Activated effector memory CD4-positive, alpha-beta T cell treated with Interleukin-2 at 50 U/mL for 16 hours (primary cell): ENCODE measurements around the gene GYS2.
"Not testable (repeated sequence)": the region's sequence is repeated elsewhere in the genome, so short reads cannot be mapped to it uniquely, and the experiment has no call there.

ENCODE experiments used
- DNase-seq: peaks from one replicate; pipeline ENCODE4 v3.0.0-alpha.2; 2020

The GYS2 gene

GRCh38 chr12:21600196-21600595 lies 4.5 kb downstream of the GYS2 start:
- DNase-seq: no peak

DNA sequence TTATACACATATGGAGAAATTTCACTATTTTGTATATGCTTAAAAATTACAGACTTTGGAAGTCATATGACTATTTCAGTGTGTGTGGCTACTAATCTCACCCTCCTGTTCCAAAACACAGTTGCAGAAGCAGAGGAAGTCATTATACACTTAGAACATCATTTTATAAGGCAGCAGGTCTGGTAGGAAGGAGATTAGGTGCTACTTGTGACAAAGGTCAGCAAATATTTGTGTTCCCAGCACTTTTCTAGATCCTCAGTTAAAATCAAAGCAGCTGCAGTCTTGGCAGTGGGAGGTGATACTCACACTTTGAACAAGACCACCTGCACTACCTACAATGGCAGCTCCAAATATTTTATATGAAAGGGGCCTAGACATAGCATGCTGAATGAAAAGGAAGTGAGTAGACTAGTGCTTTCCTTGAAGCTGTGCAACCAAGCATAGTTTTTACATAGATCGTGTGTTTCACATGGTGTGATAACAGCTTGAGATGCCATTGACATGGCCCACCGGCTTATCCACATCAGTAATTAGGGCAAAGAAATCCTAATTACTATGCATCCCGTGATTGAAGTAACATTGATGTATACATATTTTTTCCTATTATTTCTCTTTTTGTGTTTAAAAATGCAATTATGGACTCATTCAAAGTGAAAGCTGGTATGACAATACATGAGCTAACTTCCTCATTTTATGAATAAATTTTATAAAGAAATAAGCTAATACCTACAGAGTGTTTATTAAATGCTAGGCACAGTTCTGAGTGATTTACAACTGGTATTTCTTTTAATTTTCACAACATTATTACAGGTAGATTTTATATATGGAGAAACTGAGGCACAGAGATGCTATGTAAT lies 5.3 kb downstream of the GYS2 start:
- DNase-seq: no peak

DNA sequence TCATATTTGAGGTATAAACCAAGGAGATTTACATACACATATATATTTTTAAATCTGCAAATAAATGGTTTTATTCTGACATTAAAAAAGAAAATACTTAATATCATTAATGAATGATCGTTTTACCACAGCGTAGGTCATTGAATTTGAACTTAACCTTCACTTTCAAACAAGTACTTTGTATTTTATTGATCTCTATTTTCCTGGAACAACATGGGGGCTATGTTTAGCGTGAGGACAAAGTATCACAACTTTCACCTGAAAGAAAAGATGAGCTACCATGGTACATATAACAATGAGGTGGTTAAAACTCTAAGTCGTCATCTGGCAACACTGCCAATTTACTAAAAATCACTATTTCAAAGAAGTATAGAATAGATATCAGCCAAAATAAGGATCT lies 6.0 kb downstream of the GYS2 start:
- DNase-seq: no peak

- not testable (repeated sequence) for DNase-seq
Observed at GRCh38 chr12:21595356-21595755, 9.3 kb downstream of the GYS2 start.

- no peak for DNase-seq
Observed at GRCh38 chr12:21585485-21585884, 19.2 kb downstream of the GYS2 start.

GRCh38 chr12:21584403-21585182 lies 20.1 kb downstream of the GYS2 start:
- not testable (repeated sequence) for DNase-seq

DNA sequence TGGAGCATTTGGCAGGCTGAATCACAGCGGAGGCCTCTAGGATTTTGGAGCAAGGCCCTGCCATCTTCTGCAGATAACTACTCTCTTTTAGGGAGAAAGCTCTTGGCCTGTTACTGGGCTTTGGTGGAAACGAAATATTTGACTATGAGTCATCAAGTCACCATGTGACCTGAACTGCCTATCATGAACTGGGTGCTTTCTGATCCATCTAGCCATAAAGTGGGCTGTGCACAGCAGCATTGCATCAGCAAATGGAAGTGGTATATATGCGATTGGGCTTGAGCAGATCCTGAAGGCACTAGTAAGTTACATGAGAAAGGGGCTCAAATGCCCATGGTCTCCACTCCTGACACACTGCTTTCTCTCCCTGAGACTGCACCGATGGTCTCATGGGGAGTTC lies 21.1 kb downstream of the GYS2 start:
- no peak for DNase-seq

GRCh38 chr12:21580748-21581516 lies 23.7 kb downstream of the GYS2 start:
- DNase-seq: no peak

GRCh38 chr12:21577516-21577915 lies 27.1 kb downstream of the GYS2 start:
- DNase-seq: no peak

DNA sequence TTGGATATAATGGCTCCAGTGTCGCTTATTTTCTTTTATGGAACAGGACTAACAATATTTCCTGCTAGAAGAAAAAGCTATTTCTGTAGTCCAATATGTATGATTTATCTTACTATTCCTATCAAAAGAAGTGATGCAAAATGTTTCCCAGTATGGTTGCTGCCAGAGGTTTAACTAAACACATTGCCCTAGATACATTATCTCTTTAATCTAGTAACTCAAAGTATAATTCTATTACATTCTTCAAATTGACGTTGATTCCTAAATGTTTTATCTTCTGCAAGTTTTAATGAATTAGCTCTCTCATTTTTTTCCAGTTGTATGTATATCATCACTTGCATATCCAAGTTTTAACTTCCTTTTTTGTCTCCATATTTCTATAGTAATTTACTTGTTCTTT lies 28.2 kb downstream of the GYS2 start:
- no peak for DNase-seq

DNA sequence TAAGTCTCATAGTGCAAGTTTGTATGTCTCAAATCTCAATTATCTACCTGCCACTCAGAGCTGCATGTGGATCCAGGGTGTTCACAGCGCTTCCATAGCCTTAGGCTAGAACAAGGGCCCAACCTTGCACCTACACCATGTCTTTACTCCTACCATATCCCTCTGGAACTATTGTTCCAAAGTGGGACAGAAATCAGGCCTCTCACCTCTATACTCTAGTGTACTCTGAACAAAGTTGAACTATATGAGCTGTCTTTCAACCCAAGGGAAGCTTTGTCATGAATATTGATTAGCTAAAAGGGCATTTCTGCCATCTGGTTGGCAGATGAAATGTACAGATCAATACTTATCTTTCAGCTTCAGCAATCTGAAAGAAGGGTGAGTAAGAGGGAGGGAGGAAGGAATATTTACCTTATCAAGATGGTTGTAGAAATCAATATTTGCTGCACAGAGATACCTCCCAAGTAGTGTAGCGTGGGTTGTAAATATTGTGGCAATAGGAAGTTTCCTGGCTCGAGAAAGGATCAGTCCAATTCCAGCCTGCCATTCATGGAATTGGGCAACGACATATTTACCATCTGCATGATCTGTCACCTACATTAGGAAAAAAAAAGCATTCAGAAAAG lies 30.8 kb downstream of the GYS2 start:
- DNase-seq: no peak

DNA sequence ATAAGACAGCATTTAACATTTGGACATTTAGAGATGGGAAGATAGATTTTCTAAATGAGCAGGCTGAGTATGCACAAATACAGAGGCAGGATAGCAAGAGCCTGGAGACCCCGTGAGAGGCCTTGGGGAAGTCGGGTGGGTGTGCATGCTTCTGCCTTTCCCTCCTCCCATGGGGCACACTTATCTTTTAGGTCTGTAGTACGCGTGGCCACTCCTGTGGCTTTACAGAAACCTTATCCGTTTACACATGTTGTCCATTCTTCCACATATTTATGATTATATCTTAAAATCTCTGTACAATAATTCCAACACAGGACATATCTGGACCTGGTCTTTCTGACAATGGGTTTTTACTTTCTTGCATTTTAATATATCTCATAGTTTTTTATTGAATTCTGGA lies 33.6 kb downstream of the GYS2 start:
- no peak for DNase-seq

DNA sequence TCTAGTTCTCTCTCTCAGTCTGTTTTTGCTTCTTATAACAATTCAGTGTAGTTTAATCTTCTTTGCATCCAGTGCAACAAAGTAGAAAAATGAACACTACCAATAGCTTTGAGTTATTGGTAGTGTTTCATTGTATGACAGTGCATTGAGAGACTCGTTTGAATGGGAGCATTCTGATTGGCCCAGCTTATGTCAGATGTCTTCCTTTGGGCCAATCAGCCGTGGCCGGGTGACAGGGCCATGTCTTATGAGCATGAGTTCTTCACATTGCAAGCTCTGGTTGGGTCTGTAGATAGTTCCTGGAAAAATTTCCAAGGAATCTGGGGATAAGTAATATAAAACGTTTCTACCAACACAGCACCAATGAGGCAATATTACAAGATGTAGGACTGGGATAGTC lies 36.5 kb downstream of the GYS2 start:
- DNase-seq: no peak

DNA sequence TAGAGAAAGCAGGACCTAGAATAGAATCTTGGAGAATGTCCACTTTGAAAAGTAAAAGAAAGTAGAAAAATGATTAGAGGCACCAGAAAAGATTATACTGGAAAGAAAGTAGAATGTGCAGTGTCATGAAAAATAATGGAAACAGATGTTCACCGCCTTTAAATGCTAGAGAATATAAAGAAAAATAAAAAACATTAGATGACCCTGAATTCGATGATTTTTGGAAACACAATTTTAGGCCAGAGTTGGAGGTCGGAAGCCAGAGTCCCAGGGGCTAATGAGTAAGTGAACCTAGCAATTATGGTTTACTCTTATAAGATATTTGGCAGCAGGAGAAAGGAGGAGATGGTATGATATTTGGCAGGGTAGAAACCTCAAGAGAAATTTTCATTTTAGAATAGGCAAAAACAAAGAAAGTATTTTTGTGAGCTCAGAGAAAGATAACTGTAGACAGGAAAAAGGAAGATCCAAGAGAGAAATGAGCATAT lies 37.7 kb downstream of the GYS2 start:
- no peak for DNase-seq

DNA sequence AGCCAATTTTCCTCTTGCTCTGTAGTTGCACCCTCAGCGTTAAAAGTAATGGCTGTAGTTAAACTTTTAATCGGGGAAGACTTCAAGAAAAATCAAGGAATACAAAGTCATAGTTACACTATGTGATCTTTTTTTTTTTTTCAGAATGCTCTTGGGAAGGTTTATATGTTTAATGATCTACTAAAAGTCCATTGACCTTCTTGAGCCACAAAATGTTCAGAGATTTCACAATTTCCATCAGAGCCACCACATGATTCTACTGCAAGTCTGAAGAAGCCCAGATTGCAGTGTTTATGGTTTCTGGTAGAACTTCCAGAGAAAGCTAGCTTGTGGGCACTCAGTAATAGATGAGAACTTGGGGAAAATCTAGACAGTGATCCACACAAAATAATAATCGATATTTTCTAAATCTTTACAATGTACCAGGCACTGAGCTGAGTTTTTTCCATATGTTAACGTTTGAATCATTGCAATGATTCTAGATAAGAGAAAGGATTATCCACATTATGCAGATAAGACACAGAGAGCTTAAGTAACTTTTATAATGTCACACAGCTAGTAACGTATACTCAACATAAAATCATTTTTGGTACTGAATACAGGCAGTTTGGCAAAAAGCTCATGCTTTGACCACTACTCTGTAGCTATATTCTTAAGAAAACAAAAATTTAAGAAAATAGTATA lies 38.3 kb downstream of the GYS2 start:
- DNase-seq: no peak

- DNase-seq: no peak
Observed at GRCh38 chr12:21562859-21563258, 41.8 kb downstream of the GYS2 start.

- DNase-seq: no peak
Observed at GRCh38 chr12:21561158-21561557, 43.5 kb downstream of the GYS2 start.

DNA sequence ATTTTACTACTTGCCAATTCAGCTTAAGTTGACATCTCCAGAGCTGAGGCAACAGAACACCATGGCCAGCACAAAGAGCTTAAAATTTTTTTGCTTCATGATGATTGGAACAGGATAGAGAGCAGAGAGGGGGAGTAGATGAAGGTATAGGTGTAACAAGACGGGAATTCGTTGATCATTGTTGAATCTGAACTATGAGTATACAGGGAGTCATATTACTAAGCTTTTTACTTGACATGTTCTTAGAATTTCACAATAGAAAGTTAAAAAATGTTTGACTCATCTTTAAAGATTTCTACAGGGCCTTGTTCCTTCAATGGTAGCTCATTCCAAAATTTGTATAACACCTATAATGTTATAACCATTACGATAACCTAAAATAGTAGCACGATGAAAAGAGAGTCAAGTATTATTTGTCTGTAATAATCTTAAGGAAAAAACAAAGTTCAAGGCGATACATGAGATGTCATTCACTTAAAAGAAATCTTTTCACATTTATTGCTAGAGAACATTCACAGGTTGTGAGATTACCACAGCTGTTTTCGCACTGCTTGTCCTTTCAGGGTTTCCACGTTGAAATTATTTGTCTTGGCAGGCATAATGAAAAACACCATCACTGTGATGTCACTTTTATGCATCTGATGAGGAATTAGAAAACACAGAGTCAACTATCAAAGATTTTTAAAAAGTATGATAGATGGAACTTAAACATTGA lies 44.6 kb downstream of the GYS2 start:
- DNase-seq: no peak

DNA sequence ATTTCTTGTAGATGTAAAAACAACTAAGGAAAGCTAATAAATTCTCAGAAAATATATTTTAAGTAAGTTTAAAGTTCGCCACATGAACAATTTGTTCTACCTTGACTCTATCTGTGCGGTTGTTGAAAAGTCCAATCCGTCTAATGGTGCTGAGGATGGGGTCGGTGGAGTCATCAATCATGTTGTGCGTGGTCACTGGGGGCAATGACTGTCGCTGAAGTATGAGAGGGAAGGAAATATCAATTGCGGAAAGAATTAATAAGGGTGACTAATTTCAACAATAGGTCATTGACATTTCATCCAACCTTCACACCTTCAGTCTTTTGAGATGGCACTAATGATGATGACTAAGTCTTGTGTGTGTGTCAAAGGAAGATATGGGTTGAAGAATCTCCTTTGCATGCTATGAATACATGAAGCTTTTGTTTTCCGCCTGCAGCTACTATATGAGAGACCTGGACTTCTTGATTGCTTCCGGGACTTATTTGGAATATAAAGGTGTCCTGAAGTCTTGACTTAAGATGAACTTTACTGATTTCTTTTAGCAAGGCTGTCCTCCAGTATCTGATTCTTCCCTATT lies 46.5 kb downstream of the GYS2 start:
- DNase-seq: no peak

- DNase-seq: no peak
Observed at GRCh38 chr12:21553329-21553675, 51.3 kb downstream of the GYS2 start.

- DNase-seq: no peak
Observed at GRCh38 chr12:21552635-21553328, 51.9 kb downstream of the GYS2 start.
